Measurements from ENCODE around the gene RAE1. TPM values are rescaled to one million over a fixed set of nuclear protein-coding genes. Genes with fewer than 3 reads are reported as not detected.

RAE1 gene
- total and polyA plus RNA-seq, 2 of the 4 experiments (the other 2 are of a cell fraction): 32.8 to 80.5 TPM

- ATAC-seq (ENCODE audit: low read depth): no peak
Observed at GRCh38 chr20:57353351-57353750, 2.3 kb downstream of the RAE1 start.

More at GRCh38 chr20:57353351-57353750, 2.3 kb downstream of the RAE1 start:
- no peak overlapping the region for H3K27ac ChIP-seq (ENCODE audit: insufficient read depth, low read length)
- H4K20me1 ChIP-seq (ENCODE audit: insufficient read depth, low read length): peaks cover 14% of the 10 kb centered on the region
- no peaks in the 10 kb centered on the region for H3K9me3 ChIP-seq (ENCODE audit: control insufficient read depth, insufficient read depth, low read length)
- H4K8ac ChIP-seq (ENCODE audit: low read depth in 2 of 2, low read length in 2 of 2): no peak overlapping the region
- no peak overlapping the region for H3K4me2 ChIP-seq (ENCODE audit: low read depth, low read length)
- DNase-seq: no peak
- no TSS peak for BruUV-seq (replicated peaks)
- no peak overlapping the region for H3K23ac ChIP-seq (ENCODE audit: low read depth, low read length)
- no peak overlapping the region for H3K14ac ChIP-seq (replicated peaks; ENCODE audit: low read depth, low read length)
- H3K4me3 ChIP-seq (ENCODE audit: insufficient read depth, low read depth, low read length): no peak overlapping the region
- H3K18ac ChIP-seq (ENCODE audit: low read depth, low read length): no peak overlapping the region
- H2BK20ac ChIP-seq (ENCODE audit: low read depth, low read length): no peak overlapping the region
- no peak for TF ChIP-seq RCOR1 (IDR thresholded peaks at IDR 0.05; ENCODE audit: insufficient replicate concordance, low read length)
- H3K4ac ChIP-seq (ENCODE audit: low read depth, low read length): no peak overlapping the region
- dilution Hi-C loops (cut with HindIII; ENCODE audit: low sequenced_read_pairs, unreplicated experiment): no loop called here
- in situ Hi-C loops (cut with MboI; ENCODE audit: low sequenced_read_pairs): loop anchor here (25.0 kb wide), 1 partner anchor 966 kb away; the partner anchor contains the start of genes AURKA and CSTF1
- H2AK5ac ChIP-seq (ENCODE audit: low read depth, low read length): no peak overlapping the region
- H3K9me1 ChIP-seq (ENCODE audit: insufficient read depth, low read length): 0 out of 2 replicates have a peak, but pooled peaks cover 3% of the 10 kb centered on the region
- no peak overlapping the region for H2BK15ac ChIP-seq (ENCODE audit: low read depth, low read length)
- peaks cover 3% of the 10 kb centered on the region; the same call in 1 of the 2 replicates for H3K4me1 ChIP-seq (ENCODE audit: control insufficient read depth, insufficient read depth, low read length)
- no peak overlapping the region for H3K56ac ChIP-seq (ENCODE audit: extremely low read depth, insufficient read depth, low read length)
- H3K27me3 ChIP-seq (ENCODE audit: control insufficient read depth, insufficient read depth, low read length): no peaks in the 10 kb centered on the region
- 95% methylated on average over 3 of the region's 9 CpGs; no CpG with 5 or more reads in 1 of the 2 experiments for WGBS, 2 experiments (ENCODE audit: extremely low coverage in 2 of 2, insufficient read length in 1 of 2)
- H3K79me1 ChIP-seq (ENCODE audit: low read depth in 1 of 2, low read length in 2 of 2): peaks cover 20 to 31% of the 10 kb centered on the region in 2 experiments
- no peak overlapping the region for H4K5ac ChIP-seq (ENCODE audit: low read depth, low read length)
- ChIA-PET CTCF (no interaction called here), POLR2A (ENCODE audit: unreplicated experiment) (no interaction called here)
- intact Hi-C loops (cut with micrococcal nuclease): no loop called here
- no peak overlapping the region for H4K91ac ChIP-seq (ENCODE audit: insufficient read depth, low read depth, low read length)
- no peak overlapping the region for H2AFZ ChIP-seq (replicated peaks; ENCODE audit: low read length, poor library complexity)
- no peak overlapping the region for H2AK9ac ChIP-seq (replicated peaks; ENCODE audit: low read depth, low read length, poor library complexity)
- peaks cover 24% of the 10 kb centered on the region for H3K36me3 ChIP-seq (ENCODE audit: control insufficient read depth, insufficient read depth, low read length)
- H2BK120ac ChIP-seq (ENCODE audit: low read depth, low read length): no peak overlapping the region
- H3K9ac ChIP-seq (ENCODE audit: low read depth, low read length): no peak overlapping the region
- no peak overlapping the region for H2BK5ac ChIP-seq (ENCODE audit: low read depth, low read length, poor library complexity, severe bottlenecking)

Data from IMR-90 (cell line).